Heart left ventricle (tissue), 16 donors: ENCODE data around the gene EVX2. TPM values are rescaled to one million over a fixed set of nuclear protein-coding genes. Genes with fewer than 3 reads are reported as not detected.
A peak's percentile ranks its signal among the peaks of the same experiment; 100 is the strongest.

Experiments used
- ATAC-seq, 4 donors: fragments of 200-7000 bp; cut with Tn5 transposase; one replicate each; pipeline ENCODE4 v1.9.1; 2020 to 2022; ENCODE audit warnings: moderate library complexity in 4 of 4, mild to moderate bottlenecking in 3 of 4, moderate number of reproducible peaks in 1 of 4
- DNase-seq, 5 donors: peaks; one replicate each; pipeline ENCODE4 v3.0.0-alpha.2; 2020
- H3K27ac ChIP-seq, 12 donors: fragments of 200-600 bp; sonication (generic) in 4 of 12; one replicate each; pipeline versions ENCODE4 v1.5.0 to v1.8.0; 2016 to 2022; ENCODE audit warnings: mild to moderate bottlenecking in 2 of 12
- H3K27me3 ChIP-seq, 9 donors: fragments of 200-600 bp; sonication (generic) in 2 of 9; one replicate each; pipeline versions ENCODE4 v1.5.1 to v1.8.0; 2016 to 2022; ENCODE audit warnings: mild to moderate bottlenecking in 3 of 9
- H3K36me3 ChIP-seq, 9 donors: fragments of 200-600 bp; sonication (generic) in 2 of 9; one replicate each; pipeline versions ENCODE4 v1.5.0 to v1.8.0; 2018 to 2022; ENCODE audit warnings: mild to moderate bottlenecking in 2 of 9
- H3K4me1 ChIP-seq, 12 donors: fragments of 200-600 bp; sonication (generic) in 4 of 12; one replicate each; pipeline versions ENCODE4 v1.5.0 to v1.8.0; 2016 to 2022; ENCODE audit warnings: mild to moderate bottlenecking in 3 of 12
- H3K4me3 ChIP-seq, 12 donors: fragments of 200-600 bp; sonication (generic) in 4 of 12; one replicate each; pipeline versions ENCODE4 v1.5.0 to v1.8.0; 2017 to 2022; ENCODE audit warnings: mild to moderate bottlenecking in 9 of 12, moderate library complexity in 4 of 12
- H3K9me3 ChIP-seq, 12 donors: fragments of 200-600 bp; sonication (generic) in 4 of 12; one replicate each; pipeline versions ENCODE4 v1.5.0 to v1.8.0; 2016 to 2022; ENCODE audit warnings: mild to moderate bottlenecking in 1 of 12
- CTCF ChIP-seq, 12 donors: fragments of 200-600 bp; sonication (generic) in 4 of 12; IDR thresholded peaks; one replicate each; pipeline versions ENCODE4 v1.5.0 to v1.8.0; 2018 to 2022; ENCODE audit warnings: antibody characterized with exemption in 12 of 12, mild to moderate bottlenecking in 5 of 12
- POLR2A ChIP-seq, 2 donors: fragments of 450-650 bp; IDR thresholded peaks; one replicate each; pipeline ENCODE4 v1.6.1; 2017; ENCODE audit warnings: antibody characterized with exemption in 2 of 2, mild to moderate bottlenecking in 2 of 2, moderate library complexity in 2 of 2
- WGBS, 4 donors: extraction: QIAGEN DNeasy Blood & Tissue Kit in 2 of 4; methylation state at CpG; one replicate each; pipeline versions ENCODE4 v1.1.5 to v1.1.7; 2013 to 2018; 5-methylcytosine and 5-hydroxymethylcytosine counted together
- intact Hi-C, 10 donors: fragments of 100-400 bp; cut with DNase I; formaldehyde crosslinking; loops; one replicate each; pipeline versions ENCODE4 v1.11.1 to v1.14.2; 2022
- polyA plus RNA-seq, 2 donors: library from polyadenylated mRNA; stranded (reverse); fragments of 200-250 nt; gene quantifications; one replicate each; pipeline ENCODE4 v1.2.3, GENCODE V29; 2013
- total RNA-seq, 9 donors: library from RNA; depleted of rRNA in 2 of 9; stranded (reverse); fragments of >200 nt in 2 of 9; fragmentation: NEBNext Ultra II Directional in 3 of 9; extraction: Animal tissue kit (Norgen Biotek cat#: 25700) in 3 of 9; gene quantifications; one replicate each; pipeline versions ENCODE4 v1.1.0 to v1.2.4, GENCODE V29; 2016 to 2023
- donor health status: ischemic (EF 13 %, LVEDD 7.1; RV severe dilation, severe dysfunction).
- donor health status: healthy with polysubstance abuse.
- donor health status: DM: no; HTN: yes; CAD: no.
- donor health status: DM: no; HTN: no; CAD: no.
- donor health status: ischemic (EF 25% LVEDD 6.9; RV normal size, moderate dysfunction).
- donor health status: ischemic (EF 25% LVEDD 5.7; RV mildly dilated, moderate dysfunction).
- donor health status: healthy.
- donor health status: DM: yes; HTN: yes; CAD: no.
- donor health status: ischemic (EF 35%, LVEDD 5.7; RV mildly dilated, moderate dysfunction).
- donor health status: nonischemic (EF 11% LVEDD 7.7; RV severe dilation, severe dysfunction).
- donor health status: DM: yes; HTN: yes; CAD: no.
- donor health status: PGD.
- donor health status: ischemic (EF 29% LVEDD 5.4; RV normal size, mild dysfunction).
- donor health status: nonischemic (EF 23%, LVEDD 6.1; RV moderate dilation, normal function).

EVX2 gene
- total and polyA plus RNA-seq, 11 donors, result 0.06 TPM; not detected in 10

DNA sequence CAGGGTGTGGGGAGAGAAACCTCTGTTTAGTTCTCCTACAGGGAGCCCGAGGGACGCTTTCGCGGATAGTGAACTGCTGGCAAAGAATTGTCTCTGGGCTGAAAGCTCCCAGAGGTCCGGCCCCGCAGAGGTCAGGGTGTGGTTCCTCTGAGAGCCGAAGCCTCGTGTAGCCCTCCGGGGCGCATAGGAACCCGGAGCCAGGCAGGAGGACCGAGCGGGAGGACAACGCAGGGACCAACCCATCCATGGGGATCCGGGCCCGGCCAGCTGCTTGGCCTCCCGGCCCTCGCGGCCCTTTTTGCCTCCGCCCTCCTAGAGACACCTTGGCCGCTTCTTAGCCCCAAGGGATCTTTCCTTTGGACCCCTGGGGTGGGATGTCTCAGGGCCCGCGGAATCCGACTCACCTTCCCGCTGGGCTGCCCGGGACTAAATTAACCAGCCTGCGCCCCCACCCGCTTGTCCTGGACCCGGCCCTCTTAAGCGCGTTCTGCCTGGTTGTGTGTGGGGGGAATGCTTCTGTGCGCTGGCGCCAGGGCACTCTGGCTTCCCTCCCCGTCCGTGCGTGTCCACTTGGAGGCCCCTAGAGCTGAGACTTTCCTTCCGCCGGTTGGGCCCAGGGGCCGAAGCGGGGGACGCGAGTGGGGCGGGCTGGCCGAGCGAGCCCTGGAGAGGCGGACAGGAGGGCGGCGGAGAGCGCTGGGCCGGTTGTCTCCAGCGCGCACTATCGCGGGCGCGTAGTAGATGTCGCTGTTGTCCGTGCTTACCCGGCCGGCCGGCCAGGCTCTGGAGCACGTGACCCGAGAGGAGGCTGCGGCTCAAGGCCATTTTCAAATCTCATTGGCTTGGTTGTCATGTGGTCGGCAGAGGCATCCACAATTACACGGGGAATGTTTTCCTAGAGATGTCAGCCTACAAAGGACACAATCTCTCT, 32.4 kb upstream of the EVX2 start, which contains the start of gene HOXD10:
HOXD10 (plus strand) TSS at position 896 of the 931 bp plus-strand sequence. CDS start 56 bp downstream, outside the sequence.
- Histone ChIP-seq H3K27ac (no peak within 1 kb of the TSS), H3K4me1 (peaks cover 0 to 9% (median 0%) of the 10 kb centered on the region in 12 donors), H3K9me3 (no peaks in the 10 kb centered on the region), H3K36me3 (no peaks in the 10 kb centered on the region), H3K4me3 (peak within 1 kb of the TSS in 1 of 12 donors; percentile 5), H3K27me3 (peaks cover 94 to 100% (median 99%) of the 10 kb centered on the region in 9 donors)
- TF ChIP-seq CTCF (IDR thresholded peaks at IDR 0.05) (peak in 3 of 12 donors; percentile 8 to 22 (median 15)), POLR2A (IDR thresholded peaks at IDR 0.05) (no peak)
- ATAC-seq, result peak in 2 of 4 donors; percentile 20 to 36
- 3 to 6% (median 4%) methylated on average over 47 to 66 of the region's 66 CpGs for WGBS, 4 donors
- DNase-seq, result no peak
- intact Hi-C loops, result no loop called here

DNA sequence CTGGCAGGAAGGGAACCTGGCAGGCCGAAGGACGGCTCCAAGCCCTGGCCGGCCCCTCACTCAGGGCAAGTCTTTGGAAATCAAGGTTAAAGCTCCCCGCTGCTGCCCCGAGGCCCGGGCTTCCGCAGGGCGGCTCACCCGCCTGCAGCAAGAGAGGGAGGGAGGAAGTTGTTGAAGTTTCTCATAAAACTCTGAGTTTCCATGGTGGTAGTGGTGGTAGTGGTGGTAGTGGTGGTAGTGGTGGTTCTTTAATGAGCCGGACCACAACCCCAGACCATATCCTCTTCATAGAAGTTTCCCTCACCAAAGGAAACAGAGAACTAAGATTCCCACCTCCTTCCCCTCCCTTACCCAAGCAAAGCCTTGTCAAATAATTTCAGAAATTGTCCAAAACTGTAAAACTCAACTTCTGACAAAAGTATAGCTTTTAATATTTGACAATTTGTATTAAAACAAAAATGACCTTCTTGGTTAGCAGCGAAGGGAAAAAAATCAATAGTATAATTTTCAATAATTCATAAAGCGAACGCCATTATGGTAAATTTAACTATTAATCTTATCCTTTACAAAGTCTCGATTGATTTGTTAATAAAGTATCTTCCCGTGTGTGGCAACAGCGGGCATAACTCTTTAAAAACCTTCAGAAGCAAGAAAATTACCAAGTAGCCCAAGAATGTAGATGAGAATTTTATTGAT, 31.3 kb upstream of the EVX2 start:
- intact Hi-C loops, result no loop called here
- DNase-seq (peak in 1 of 5 donors; percentile 10), ATAC-seq (no peak)
- Histone ChIP-seq H3K27ac (no peak overlapping the region), H3K27me3 (peaks cover 94 to 100% (median 99%) of the 10 kb centered on the region in 9 donors), H3K36me3 (no peaks in the 10 kb centered on the region), H3K9me3 (no peaks in the 10 kb centered on the region), H3K4me3 (no peak overlapping the region), H3K4me1 (peaks cover 0 to 8% (median 0%) of the 10 kb centered on the region in 12 donors)
- 14 to 21% (median 14%) methylated on average over 15 to 16 of the region's 16 CpGs for WGBS, 4 donors
- TF ChIP-seq POLR2A (IDR thresholded peaks at IDR 0.05), result no peak
- no peak for TF ChIP-seq CTCF (IDR thresholded peaks at IDR 0.05)

GRCh38 chr2:176114120-176114929, 30.6 kb upstream of the EVX2 start:
- Histone ChIP-seq H3K4me1 (peaks cover 0 to 8% (median 0%) of the 10 kb centered on the region in 12 donors), H3K4me3 (no peak overlapping the region), H3K36me3 (no peaks in the 10 kb centered on the region), H3K27ac (no peak overlapping the region), H3K9me3 (no peaks in the 10 kb centered on the region), H3K27me3 (peaks cover 96 to 100% (median 99%) of the 10 kb centered on the region in 9 donors)
- intact Hi-C loops, result no loop called here
- 6 to 11% (median 10%) methylated on average over 23 to 26 of the region's 26 CpGs for WGBS, 4 donors
- TF ChIP-seq CTCF (IDR thresholded peaks at IDR 0.05) (no peak), POLR2A (IDR thresholded peaks at IDR 0.05) (no peak)
- ATAC-seq (no peak), DNase-seq (no peak)
